Stimulated activated CD4-positive, alpha-beta T cell treated with anti-CD3 and anti-CD28 coated beads, TNF-alpha, amount 100 ng/mL, for 4 hours (primary cell): ENCODE data around the gene MBD5.
"Not testable (repeated sequence)": the region's sequence is repeated elsewhere in the genome, so short reads cannot be mapped to it uniquely, and the experiment has no call there.

Source experiments
- DNase-seq, 3 experiments: peaks; one replicate each; pipeline ENCODE4 v3.0.0-alpha.2; 2020; ENCODE audit warnings: low read depth in 3 of 3

Gene MBD5

GRCh38 chr2:148523315-148523714 is 502.4 kb downstream of the MBD5 start:
- DNase-seq, result no peak

GRCh38 chr2:148524519-148524919 is 503.6 kb downstream of the MBD5 start:
- peak in 2 of 3 experiments; percentile 24 to 48 for DNase-seq

GRCh38 chr2:148525130-148525529 is 504.2 kb downstream of the MBD5 start:
- DNase-seq, result no peak

- DNase-seq, result no peak
Observed at GRCh38 chr2:148526509-148527346, 505.8 kb downstream of the MBD5 start.

GRCh38 chr2:148527488-148528340 is 506.8 kb downstream of the MBD5 start:
- DNase-seq, result no peak

- no peak for DNase-seq
Observed at GRCh38 chr2:148528356-148529064, 507.6 kb downstream of the MBD5 start.

- DNase-seq, result no peak
Observed at GRCh38 chr2:148529745-148530144, 508.9 kb downstream of the MBD5 start.

- no peak for DNase-seq
Observed at GRCh38 chr2:148530350-148530749, 509.5 kb downstream of the MBD5 start.

GRCh38 chr2:148531235-148531634 is 510.3 kb downstream of the MBD5 start:
- DNase-seq, result no peak

- DNase-seq, result no peak
Observed at GRCh38 chr2:148531669-148532428, 511.0 kb downstream of the MBD5 start.

GRCh38 chr2:148533004-148533403 is 512.1 kb downstream of the MBD5 start:
- no peak for DNase-seq

GRCh38 chr2:148533685-148534084 is 512.8 kb downstream of the MBD5 start:
- no peak for DNase-seq

GRCh38 chr2:148534416-148535204 is 513.7 kb downstream of the MBD5 start:
- no peak for DNase-seq

GRCh38 chr2:148538375-148538774 is 517.5 kb downstream of the MBD5 start:
- no peak for DNase-seq

GRCh38 chr2:148540022-148540421 is 519.1 kb downstream of the MBD5 start:
- DNase-seq, result no peak

GRCh38 chr2:148541792-148542191 is 520.9 kb downstream of the MBD5 start:
- DNase-seq, result no peak

GRCh38 chr2:148542614-148543013 is 521.7 kb downstream of the MBD5 start:
- no peak for DNase-seq

GRCh38 chr2:148543088-148543540 is 522.2 kb downstream of the MBD5 start:
- not testable (repeated sequence) for DNase-seq

GRCh38 chr2:148545390-148546256 is 524.7 kb downstream of the MBD5 start:
- no peak for DNase-seq
